GM21619 (cell line): ENCODE data around the gene RSAD1.

Source experiments
- ATAC-seq: cut with Tn5 transposase; IDR thresholded peaks from one replicate; pipeline ENCODE4 v1.9.1; 2021; ENCODE audit not compliant: unreplicated experiment

Gene RSAD1

GRCh38 chr17:50517011-50517410 lies 38.4 kb downstream of the RSAD1 start:
- ATAC-seq: no peak

DNA sequence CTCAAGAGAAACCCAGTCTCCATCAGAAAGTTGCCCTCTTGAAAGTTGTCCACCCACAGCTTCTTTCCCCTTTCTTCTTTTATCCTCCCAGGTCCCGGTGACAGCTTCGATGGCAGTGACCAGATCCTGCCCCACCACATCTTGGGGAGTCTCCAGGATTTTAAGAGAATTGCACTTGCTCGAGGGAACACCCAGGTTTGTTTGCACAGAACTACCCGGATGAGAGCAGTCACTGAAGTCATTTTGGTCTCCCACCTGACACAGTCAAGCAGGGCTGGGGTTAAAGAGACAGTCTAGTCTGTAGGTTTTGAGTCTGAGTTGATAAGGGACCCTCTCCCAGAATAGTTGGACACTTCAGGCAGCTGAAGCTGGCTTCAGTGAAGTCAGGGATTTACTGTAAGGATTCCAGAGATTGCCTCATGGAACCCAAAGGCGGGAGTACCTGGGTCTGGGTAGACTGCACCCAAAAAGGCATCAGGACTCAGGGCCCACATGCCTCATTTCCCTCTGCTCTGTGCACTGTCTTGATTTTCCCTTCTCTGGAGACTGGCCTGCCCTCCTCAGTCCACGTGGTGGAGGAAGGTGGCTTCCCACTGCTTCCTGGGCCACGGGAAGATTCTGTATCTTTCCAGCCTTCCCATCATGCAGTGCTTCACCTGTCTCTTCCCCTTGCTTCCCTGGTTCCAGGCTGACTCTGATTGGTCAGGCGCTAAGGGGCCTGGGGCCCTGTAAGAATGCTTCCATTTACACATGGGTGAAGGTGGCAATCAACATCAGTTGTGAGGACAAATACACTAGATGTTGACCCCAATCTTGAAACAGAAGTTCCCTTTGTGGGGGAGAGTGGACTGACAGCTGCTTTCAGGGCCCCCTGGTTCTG lies 39.1 kb downstream of the RSAD1 start:
- ATAC-seq: no peak

DNA sequence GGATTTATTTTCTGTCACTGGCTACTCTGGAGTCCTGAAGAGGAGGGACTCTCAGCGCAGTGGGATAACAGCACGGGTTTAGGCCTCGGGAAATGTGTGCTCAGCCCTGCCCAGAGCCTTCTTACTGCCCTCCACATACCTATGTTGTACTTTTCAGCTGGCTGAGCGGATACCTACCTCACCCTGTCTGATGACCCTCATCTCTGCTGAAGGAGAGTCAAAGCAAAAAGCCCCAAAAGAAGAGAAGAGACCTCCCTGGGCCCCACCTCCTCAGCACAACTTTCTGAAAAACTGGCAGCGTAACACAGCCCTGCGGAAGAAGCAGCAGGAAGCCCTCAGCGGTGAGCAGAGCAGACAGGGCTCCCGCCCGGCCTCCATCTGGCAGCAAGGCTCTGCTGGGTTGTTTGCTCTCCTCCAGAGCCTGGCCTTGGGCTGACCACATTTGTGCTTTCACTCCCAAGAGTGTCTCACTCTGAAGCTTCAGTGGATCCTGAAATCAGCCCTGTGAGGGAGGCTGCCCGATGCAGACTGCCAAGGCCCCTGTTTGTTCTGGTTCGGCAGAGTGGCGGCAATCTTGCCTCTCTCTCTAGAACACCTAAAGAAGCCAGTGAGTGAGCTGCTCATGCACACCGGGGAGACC lies 39.8 kb downstream of the RSAD1 start:
- ATAC-seq: no peak

DNA sequence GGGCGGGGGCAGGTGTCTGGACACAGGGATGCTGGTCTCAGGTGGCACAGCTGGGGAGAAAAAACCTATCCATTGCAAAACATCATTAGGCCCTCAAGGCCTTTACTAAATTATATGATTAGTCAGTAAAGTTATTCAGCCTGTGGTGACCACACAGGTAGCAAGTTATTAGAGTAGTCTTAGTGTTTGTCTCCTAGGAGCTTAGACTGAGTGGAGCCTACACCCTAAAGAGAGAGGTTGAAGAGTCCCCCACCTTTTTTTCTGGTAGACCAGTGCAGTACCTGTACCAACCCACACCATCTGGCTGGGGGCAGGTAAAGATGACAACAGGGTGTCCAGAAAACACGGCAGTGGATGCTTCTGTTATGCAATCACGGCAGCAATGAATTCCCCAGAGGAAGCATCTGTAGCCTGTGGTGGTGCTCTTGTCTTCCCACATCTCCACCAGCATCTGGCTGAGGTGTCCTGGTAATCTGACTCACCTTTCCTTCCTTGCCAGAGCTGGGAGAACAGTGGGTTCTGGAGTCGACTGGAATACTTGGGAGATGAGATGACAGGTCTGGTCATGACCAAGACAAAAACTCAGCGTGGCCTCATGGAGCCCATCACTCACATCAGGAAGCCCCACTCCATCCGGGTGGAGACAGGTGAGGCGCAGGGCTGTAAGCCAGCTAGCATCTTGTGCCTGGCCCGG lies 40.6 kb downstream of the RSAD1 start:
- ATAC-seq: no peak

GRCh38 chr17:50520483-50520882 lies 41.8 kb downstream of the RSAD1 start:
- ATAC-seq: no peak

GRCh38 chr17:50521514-50521913 lies 42.9 kb downstream of the RSAD1 start:
- ATAC-seq: no peak

DNA sequence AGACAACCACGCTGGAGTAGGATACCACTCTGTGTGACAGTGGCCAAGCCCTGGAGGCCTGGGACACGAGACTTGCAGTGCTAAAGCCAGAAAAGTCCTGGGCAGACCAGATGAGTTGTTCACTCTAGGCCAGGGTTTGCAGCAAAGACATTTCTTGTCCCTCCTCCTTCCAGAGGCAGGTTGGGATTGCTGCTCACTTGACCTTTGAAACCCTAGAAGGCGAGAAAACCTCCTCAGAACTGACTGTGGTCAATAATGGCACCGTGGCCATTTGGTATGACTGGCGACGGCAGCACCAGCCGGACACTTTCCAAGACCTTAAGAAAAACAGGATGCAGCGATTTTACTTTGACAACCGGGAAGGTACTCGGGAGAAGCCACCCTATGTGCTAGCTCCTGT lies 44.1 kb downstream of the RSAD1 start:
- ATAC-seq: no peak

- no peak for ATAC-seq
Measured at GRCh38 chr17:50523208-50523607, 44.5 kb downstream of the RSAD1 start.

- no peak for ATAC-seq
Measured at GRCh38 chr17:50524838-50525237, 46.2 kb downstream of the RSAD1 start.

GRCh38 chr17:50527155-50527762 lies 48.6 kb downstream of the RSAD1 start:
- no peak for ATAC-seq

- ATAC-seq: no peak
Measured at GRCh38 chr17:50527949-50528474, 49.4 kb downstream of the RSAD1 start.

DNA sequence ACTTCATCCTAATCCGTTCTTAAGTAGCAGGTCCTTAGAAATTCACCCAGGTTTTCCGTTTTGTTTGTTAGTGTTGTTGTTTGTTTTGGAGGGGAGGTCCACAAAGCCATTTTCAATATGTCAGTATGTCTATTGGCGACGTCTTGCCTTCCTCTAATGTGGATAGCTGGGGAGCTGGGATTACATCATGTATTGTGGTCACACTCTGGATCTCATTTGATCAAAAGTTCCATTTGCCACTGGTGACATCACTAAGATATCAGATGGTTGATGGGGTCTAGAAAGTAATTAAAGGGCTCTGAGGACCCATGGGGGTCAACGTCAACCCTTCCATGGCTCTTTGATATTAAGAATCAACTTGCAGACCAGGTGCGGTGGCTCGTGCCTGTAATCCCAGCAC lies 51.2 kb downstream of the RSAD1 start:
- ATAC-seq: no peak

GRCh38 chr17:50531428-50532025 lies 52.9 kb downstream of the RSAD1 start:
- ATAC-seq: no peak

- ATAC-seq: no peak
Measured at GRCh38 chr17:50532452-50533024, 53.9 kb downstream of the RSAD1 start, which contains the start of gene EPN3. TSS of gene EPN3 (plus strand) at chr17:50532735. CDS start at chr17:50536557, 3,822 bp downstream.

DNA sequence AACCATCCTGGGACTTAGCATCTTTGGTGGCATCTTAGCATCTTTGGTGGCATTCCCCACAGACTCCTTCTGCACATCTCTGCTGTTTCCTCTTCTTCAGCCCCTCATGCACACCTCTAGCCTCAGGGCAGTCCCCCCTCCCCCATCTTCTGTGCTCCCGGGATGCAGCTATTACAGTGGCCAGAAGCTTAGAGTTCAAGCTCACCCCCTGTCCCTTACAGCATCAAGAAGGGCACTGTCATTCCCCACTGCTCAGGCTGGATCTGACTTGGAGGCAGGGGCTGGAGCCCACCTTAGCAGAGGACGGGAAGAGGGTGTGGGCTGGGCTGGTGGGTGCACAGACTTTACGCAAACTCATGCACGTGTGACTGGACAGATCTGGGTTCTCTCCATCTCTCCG lies 54.5 kb downstream of the RSAD1 start:
- no peak for ATAC-seq

DNA sequence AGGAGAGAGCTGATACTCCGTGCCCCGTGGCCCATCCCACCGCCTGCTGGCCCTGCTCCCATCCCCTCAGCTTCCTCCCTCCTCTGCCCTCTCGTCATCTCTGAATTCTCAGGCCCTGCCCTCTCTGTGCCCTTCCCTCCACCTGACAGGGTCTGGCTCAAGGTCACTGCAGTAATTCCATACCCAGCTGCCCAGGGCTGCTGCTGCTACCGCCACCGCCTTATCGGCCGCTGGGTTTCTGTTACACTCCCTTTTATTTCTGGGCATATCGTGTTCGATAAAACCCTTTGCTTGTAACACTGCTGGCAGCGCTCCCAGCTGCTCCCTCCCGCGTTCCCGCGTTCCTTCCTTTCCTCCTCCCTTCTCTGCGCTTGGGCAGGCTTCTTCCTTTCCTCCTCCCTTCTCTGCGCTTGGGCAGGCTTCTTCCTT lies 55.1 kb downstream of the RSAD1 start:
- no peak for ATAC-seq

DNA sequence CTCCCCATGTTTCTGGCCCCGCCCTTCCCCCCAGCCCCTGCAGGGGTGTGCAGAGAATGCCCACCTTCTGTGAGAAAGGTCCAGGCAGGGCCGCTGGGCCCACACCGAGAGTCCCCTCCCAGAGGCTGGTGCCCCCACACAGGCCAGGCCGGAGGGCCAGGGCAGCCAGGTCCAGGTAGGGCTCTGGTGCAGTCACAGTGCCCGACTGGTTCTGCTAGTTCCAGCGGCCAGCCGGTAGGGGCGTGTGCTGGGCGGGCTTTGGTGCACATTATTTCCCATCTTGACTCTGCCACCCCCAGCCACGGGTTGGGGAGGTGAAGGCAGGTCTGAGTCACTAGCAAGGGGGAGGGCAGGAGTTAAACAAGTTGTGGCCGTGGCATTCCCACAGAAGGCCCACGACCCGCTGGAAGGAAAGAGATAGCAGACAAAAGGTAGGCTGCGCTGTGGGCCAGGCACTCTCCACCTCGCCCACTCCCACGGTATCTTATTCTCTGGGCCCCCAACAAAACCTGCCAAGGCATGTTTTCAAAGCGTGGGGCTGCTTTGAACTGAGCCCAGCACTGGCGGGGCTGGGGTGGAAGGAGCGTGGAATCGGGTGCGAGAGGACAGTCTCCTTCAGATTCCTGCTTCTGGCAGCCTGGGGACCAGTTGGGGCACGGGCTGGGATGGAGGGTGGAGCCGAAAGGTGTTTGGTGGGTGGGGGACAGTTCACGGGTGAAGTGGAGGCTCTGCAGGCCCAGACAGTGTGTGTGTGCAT lies 55.7 kb downstream of the RSAD1 start:
- no peak for ATAC-seq

DNA sequence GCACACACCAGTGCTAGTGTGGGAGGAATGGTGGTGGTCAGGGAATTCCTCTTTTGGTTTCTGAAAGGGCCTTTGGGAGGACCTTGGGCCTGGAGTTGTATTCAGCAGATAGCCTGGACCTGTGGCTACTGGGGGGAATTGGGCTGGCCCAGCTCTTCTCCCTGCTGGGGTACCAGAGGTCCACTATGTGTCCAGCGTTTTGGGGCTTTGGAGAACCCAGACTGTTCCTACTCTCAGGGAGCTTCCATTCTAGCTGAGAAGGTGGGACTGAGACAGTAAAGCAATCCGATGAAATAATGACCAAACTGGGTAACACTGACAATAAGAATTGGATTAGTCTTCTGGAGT lies 56.3 kb downstream of the RSAD1 start:
- ATAC-seq: no peak

GRCh38 chr17:50535407-50535806 lies 56.7 kb downstream of the RSAD1 start:
- ATAC-seq: no peak
